ENCODE data around the gene VTI1A. TPM values are rescaled to one million over a fixed set of nuclear protein-coding genes. Genes with fewer than 3 reads are reported as not detected.

The VTI1A gene
- polyA plus RNA-seq, 2 of the 4 experiments (the other 2 are of a cell fraction), result 17.0 to 25.3 TPM

DNA sequence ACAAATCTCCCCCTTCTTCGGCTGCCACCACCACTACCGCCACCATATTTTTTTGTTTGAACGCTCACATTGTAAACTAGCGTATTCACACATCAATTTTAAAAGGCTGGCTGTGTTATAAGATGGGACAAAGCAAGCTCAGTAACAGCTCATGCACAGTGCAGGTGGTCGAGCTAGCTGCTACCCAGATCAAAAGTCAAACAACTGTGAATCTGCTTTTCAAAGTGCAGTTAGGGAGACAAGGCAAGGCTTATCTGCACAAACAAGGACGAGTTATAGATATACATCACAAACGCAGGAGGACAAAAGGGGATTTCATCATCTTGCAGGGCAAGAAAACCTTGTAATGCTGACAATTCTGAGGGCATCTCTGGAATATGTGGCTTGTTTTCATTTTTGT, 231.6 kb downstream of the VTI1A start:
- no peak for ATAC-seq
- CTCF ChIA-PET, result interaction anchor here (0.5 to 1.2 kb wide), 2 partner anchors 12 to 1657 kb away, joined by 3 read pairs; no protein-coding TSS in a partner anchor
- DNase-seq (ENCODE audit: low read depth in 1 of 2, low spot score in 1 of 2), result no peak
- FAIRE-seq, result no peak
- 79% methylated on average over 7 of the region's 7 CpGs for WGBS (ENCODE audit: missing lambda C conversion rate)
- TF ChIP-seq GATA3 (IDR thresholded peaks at IDR 0.05; ENCODE audit: borderline replicate concordance), result no peak
- no peak for TF ChIP-seq MYC (IDR thresholded peaks at IDR 0.05; ENCODE audit: borderline replicate concordance, low read length)
- TF ChIP-seq HDAC2 (IDR thresholded peaks at IDR 0.05), result no peak
- TF ChIP-seq MAZ (IDR thresholded peaks at IDR 0.05; ENCODE audit: borderline replicate concordance, low read depth, low read length), result no peak
- TF ChIP-seq BHLHE40 (IDR thresholded peaks at IDR 0.05; ENCODE audit: low read depth, low read length), result no peak
- no peak for TF ChIP-seq HOXB5 (CRISPR knock-in tag; IDR thresholded peaks at IDR 0.05)
- H3K4me2 ChIP-seq, result no peak overlapping the region
- peaks cover 1% of the 10 kb centered on the region; the same call in 2 of the 3 replicates for H3K4me1 ChIP-seq
- H3K27ac ChIP-seq, result no peak overlapping the region
- H3K4me3 ChIP-seq, result no peak overlapping the region
- POLR2A ChIA-PET, result no interaction called here
- H3K9me3 ChIP-seq, result no peaks in the 10 kb centered on the region

DNA sequence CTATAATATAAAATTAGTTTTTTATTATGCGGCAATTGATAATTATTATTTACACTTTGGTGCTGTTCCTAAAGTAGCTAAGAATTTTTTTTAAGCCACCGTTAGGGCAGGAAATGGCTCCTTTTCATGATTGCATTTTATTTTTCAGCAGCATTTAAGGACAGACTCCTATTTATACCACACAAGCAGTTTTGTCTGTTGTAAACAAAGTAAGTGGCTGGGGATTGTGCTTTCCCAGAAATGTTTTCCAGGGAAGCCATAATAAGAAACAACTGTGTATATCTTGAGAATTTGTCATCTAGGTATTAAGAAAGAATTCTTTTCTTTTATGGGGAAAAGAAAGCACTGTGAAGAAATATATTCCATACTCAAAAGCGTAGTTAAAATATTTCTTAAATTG, 232.0 kb downstream of the VTI1A start:
- no peak for FAIRE-seq
- CTCF ChIA-PET, result interaction anchor here (0.5 to 1.2 kb wide), 3 partner anchors 12 to 1657 kb away, joined by 3 read pairs; no protein-coding TSS in a partner anchor
- POLR2A ChIA-PET, result no interaction called here
- TF ChIP-seq CBX2 (IDR thresholded peaks at IDR 0.05; ENCODE audit: borderline replicate concordance, low read depth) (no peak), GATA3 (IDR thresholded peaks at IDR 0.05; ENCODE audit: borderline replicate concordance) (no peak), ZSCAN20 (CRISPR knock-in tag; IDR thresholded peaks at IDR 0.05) (no peak), EHMT2 (IDR thresholded peaks at IDR 0.05; ENCODE audit: low read depth) (no peak), ESRRA (IDR thresholded peaks at IDR 0.05; ENCODE audit: borderline replicate concordance, low read length) (no peak), FOSL2 (IDR thresholded peaks at IDR 0.05) (no peak), FOSL2 (CRISPR knock-in tag; IDR thresholded peaks at IDR 0.05) (no peak), EHF (CRISPR knock-in tag; IDR thresholded peaks at IDR 0.05) (no peak), ZC3H11A (IDR thresholded peaks at IDR 0.05) (no peak), JUNB (IDR thresholded peaks at IDR 0.05) (no peak), CEBPB (IDR thresholded peaks at IDR 0.05) (no peak), CHD4 (IDR thresholded peaks at IDR 0.05; ENCODE audit: borderline replicate concordance) (no peak), TP53 (CRISPR knock-in tag; IDR thresholded peaks at IDR 0.05) (no peak)
- TF ChIP-seq, protein P1, sequence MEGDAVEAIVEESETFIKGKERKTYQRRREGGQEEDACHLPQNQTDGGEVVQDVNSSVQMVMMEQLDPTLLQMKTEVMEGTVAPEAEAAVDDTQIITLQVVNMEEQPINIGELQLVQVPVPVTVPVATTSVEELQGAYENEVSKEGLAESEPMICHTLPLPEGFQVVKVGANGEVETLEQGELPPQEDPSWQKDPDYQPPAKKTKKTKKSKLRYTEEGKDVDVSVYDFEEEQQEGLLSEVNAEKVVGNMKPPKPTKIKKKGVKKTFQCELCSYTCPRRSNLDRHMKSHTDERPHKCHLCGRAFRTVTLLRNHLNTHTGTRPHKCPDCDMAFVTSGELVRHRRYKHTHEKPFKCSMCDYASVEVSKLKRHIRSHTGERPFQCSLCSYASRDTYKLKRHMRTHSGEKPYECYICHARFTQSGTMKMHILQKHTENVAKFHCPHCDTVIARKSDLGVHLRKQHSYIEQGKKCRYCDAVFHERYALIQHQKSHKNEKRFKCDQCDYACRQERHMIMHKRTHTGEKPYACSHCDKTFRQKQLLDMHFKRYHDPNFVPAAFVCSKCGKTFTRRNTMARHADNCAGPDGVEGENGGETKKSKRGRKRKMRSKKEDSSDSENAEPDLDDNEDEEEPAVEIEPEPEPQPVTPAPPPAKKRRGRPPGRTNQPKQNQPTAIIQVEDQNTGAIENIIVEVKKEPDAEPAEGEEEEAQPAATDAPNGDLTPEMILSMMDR (IDR thresholded peaks at IDR 0.05), result no peak
- TF ChIP-seq, protein P2, sequence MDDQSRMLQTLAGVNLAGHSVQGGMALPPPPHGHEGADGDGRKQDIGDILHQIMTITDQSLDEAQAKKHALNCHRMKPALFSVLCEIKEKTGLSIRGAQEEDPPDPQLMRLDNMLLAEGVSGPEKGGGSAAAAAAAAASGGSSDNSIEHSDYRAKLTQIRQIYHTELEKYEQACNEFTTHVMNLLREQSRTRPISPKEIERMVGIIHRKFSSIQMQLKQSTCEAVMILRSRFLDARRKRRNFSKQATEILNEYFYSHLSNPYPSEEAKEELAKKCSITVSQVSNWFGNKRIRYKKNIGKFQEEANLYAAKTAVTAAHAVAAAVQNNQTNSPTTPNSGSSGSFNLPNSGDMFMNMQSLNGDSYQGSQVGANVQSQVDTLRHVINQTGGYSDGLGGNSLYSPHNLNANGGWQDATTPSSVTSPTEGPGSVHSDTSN (IDR thresholded peaks at IDR 0.05), result no peak
- WGBS (ENCODE audit: missing lambda C conversion rate), result 95% methylated on average over 3 of the region's 3 CpGs
- Histone ChIP-seq H3K4me2 (no peak overlapping the region), H3K4me1 (no peaks in the 10 kb centered on the region), H3K4me3 (no peak overlapping the region), H3K27ac (no peak overlapping the region), H3K9me3 (no peaks in the 10 kb centered on the region)
- DNase-seq (ENCODE audit: low read depth in 1 of 2, low spot score in 1 of 2), result no peak
- ATAC-seq, result no peak

DNA sequence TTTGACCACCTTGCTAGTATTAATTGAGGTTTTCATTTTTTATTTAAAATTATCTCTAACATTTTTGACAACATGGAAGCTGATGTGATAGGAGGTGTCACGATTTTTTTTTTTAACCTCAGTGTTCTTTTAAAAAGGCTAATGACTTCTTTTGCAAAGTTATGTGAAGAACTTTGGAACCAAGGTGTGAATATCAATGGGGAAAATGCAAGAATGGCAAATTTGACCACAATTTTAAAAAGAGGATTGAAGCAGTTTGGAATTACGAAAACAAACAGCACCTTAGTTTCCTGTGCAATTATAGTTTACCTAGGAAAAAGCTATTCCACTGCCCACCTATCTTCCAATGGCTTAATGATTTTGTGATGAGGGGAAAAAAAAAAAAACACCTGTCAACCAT, 232.4 kb downstream of the VTI1A start:
- Histone ChIP-seq H3K9me3 (no peaks in the 10 kb centered on the region), H3K27ac (no peak overlapping the region), H3K4me3 (no peak overlapping the region), H3K4me1 (no peaks in the 10 kb centered on the region), H3K4me2 (no peak overlapping the region)
- DNase-seq (ENCODE audit: low read depth in 1 of 2, low spot score in 1 of 2) (no peak), ATAC-seq (no peak), FAIRE-seq (no peak)
- CTCF ChIA-PET, result interaction anchor here (0.9 to 1.2 kb wide), 2 partner anchors 13 to 842 kb away, joined by 3 read pairs; no protein-coding TSS in a partner anchor
- no peak for TF ChIP-seq CBX8 (IDR thresholded peaks at IDR 0.05)
- no peak for TF ChIP-seq HOXB13 (CRISPR knock-in tag; IDR thresholded peaks at IDR 0.05; ENCODE audit: low read depth)
- no peak for TF ChIP-seq NPAS2 (CRISPR knock-in tag; IDR thresholded peaks at IDR 0.05; ENCODE audit: borderline replicate concordance)
- TF ChIP-seq NR3C1 (IDR thresholded peaks at IDR 0.05), result no peak
- TF ChIP-seq MAFK (IDR thresholded peaks at IDR 0.05; ENCODE audit: partially characterized antibody), result peak; percentile 54
- 82% methylated on average over 2 of the region's 2 CpGs for WGBS (ENCODE audit: missing lambda C conversion rate)
- POLR2A ChIA-PET, result no interaction called here

Measured in A549 (cell line).